Stimulated activated memory B cell treated with anti-CD40 and anti-IgM and Interleukin-4, amounts not matched to agents 10 μg/mL and 1 μg/mL and 100 μg/mL, for 72 hours (primary cell): ENCODE results near the gene TEX2.

Source experiments
- ATAC-seq: fragments of 150-1000 bp; cut with Tn5 transposase; 2 replicates; pipeline ENCODE4 v1.10.0; 2021
- H3K27ac Mint-ChIP-seq: one replicate; pipeline ENCODE4 v1.8.0; 2022; ENCODE audit warnings: mild to moderate bottlenecking, mixed read lengths
- H3K27me3 Mint-ChIP-seq: one replicate; pipeline ENCODE4 v1.8.0; 2022; ENCODE audit warnings: mixed read lengths
- H3K36me3 Mint-ChIP-seq: one replicate; pipeline ENCODE4 v1.8.0; 2022; ENCODE audit warnings: mixed read lengths
- H3K4me1 Mint-ChIP-seq: one replicate; pipeline ENCODE4 v1.8.0; 2022; ENCODE audit warnings: mixed read lengths
- H3K4me3 Mint-ChIP-seq: one replicate; pipeline ENCODE4 v1.8.0; 2022; ENCODE audit warnings: mild to moderate bottlenecking, moderate library complexity, mixed read lengths
- H3K9me3 Mint-ChIP-seq: one replicate; pipeline ENCODE4 v1.8.0; 2022; ENCODE audit warnings: mixed read lengths

TEX2 gene

DNA sequence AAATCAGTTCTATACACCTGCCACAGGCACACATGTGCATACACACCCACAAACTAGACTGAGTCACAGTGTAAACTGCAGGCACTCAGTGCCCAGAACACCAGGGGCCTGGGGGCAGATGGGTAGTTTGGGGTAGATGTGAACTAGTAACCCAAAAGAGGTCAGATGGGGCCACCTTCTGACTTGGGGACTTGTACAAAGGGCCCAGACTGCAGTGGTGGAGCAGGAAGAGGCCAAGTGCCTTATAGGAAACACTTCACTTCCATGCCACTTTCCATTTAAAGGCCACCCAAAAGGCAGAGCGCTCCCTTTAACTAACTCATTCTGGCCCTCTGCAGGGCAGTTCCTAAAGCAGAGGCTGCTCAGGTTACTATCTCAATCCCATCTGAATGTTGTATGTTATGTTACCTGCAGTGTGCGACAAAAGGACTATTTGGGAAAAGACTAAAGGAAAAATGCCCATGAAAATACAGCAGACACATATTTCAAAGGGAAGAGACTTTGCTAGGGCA lies 105.3 kb downstream of the TEX2 start:
- Mint-ChIP-seq H3K27me3 (no peaks in the 10 kb centered on the region), H3K4me1 (no peaks in the 10 kb centered on the region), H3K9me3 (no peaks in the 10 kb centered on the region), H3K27ac (no peak overlapping the region), H3K4me3 (no peak overlapping the region), H3K36me3 (peaks cover 16% of the 10 kb centered on the region)
- ATAC-seq: no peak

GRCh38 chr17:64156670-64157069 lies 106.4 kb downstream of the TEX2 start:
- no peak overlapping the region for H3K27ac Mint-ChIP-seq
- H3K36me3 Mint-ChIP-seq: peaks cover 20% of the 10 kb centered on the region
- no peaks in the 10 kb centered on the region for H3K4me1 Mint-ChIP-seq
- ATAC-seq: no peak
- H3K9me3 Mint-ChIP-seq: no peaks in the 10 kb centered on the region
- H3K27me3 Mint-ChIP-seq: no peaks in the 10 kb centered on the region
- H3K4me3 Mint-ChIP-seq: no peak overlapping the region

GRCh38 chr17:64155751-64156544 lies 107.1 kb downstream of the TEX2 start:
- ATAC-seq: no peak
- H3K36me3 Mint-ChIP-seq: peaks cover 18% of the 10 kb centered on the region
- no peaks in the 10 kb centered on the region for H3K4me1 Mint-ChIP-seq
- no peaks in the 10 kb centered on the region for H3K9me3 Mint-ChIP-seq
- no peaks in the 10 kb centered on the region for H3K27me3 Mint-ChIP-seq
- no peak overlapping the region for H3K4me3 Mint-ChIP-seq
- H3K27ac Mint-ChIP-seq: no peak overlapping the region

DNA sequence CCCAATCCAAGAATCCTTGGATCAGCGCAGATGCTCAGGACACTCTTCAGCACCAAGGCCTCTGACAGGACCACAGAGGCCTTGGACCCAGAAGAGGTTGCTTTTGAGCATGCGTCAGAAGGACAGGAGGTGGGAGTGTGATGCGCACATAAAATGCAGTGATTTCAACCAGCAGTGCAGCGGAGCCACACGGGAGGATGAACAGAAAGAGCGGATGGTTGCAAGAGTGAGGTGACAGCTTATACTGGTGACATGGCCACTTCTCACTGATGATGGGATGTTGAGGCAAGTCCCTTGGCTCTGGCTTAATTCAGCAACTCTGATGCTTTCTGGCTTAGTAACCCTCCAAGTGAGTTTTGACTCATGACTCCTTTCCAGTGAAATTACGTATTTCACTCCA lies 107.9 kb downstream of the TEX2 start:
- no peak overlapping the region for H3K4me3 Mint-ChIP-seq
- no peaks in the 10 kb centered on the region for H3K27me3 Mint-ChIP-seq
- H3K27ac Mint-ChIP-seq: no peak overlapping the region
- H3K9me3 Mint-ChIP-seq: no peaks in the 10 kb centered on the region
- H3K36me3 Mint-ChIP-seq: peaks cover 18% of the 10 kb centered on the region
- ATAC-seq: no peak
- no peaks in the 10 kb centered on the region for H3K4me1 Mint-ChIP-seq

DNA sequence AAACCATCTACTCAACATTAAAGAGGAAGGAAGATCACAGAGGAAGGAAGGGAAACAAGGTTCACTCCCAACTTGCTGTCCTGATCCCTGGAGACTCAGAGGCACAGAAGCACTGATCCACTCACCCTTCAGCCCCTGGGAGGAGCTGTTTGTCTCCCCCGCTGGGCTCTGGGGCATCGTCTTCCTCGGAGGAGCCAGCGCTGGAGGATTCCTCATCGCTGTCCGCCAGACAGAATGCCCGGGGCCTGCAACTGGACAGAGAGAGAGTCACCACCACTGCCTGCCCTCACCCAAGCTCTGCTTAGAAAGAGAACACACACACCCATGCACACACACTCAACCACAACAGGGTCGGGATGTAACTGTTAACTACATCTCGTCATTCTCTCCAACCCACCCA lies 108.3 kb downstream of the TEX2 start:
- peaks cover 18% of the 10 kb centered on the region for H3K36me3 Mint-ChIP-seq
- no peak overlapping the region for H3K4me3 Mint-ChIP-seq
- H3K27ac Mint-ChIP-seq: no peak overlapping the region
- H3K27me3 Mint-ChIP-seq: no peaks in the 10 kb centered on the region
- H3K9me3 Mint-ChIP-seq: no peaks in the 10 kb centered on the region
- ATAC-seq: no peak
- no peaks in the 10 kb centered on the region for H3K4me1 Mint-ChIP-seq

DNA sequence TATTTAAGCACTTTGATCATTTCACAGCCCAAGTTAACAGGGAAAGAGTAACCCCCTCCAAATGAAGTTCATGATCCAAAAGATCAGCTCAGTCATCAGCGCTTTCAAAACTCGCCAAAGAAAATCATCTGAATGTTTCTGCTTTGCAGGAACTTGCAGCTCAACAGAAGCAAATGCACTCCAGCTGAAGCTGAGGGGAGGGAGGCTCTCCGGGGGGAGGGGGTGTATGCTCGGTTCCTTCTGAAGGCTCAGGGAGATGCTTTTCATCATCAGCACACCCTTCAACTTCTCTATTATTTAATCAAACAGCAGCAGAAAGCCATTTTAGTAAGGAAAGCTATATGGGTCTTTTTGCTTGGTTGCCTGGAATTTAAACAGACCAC lies 108.8 kb downstream of the TEX2 start:
- Mint-ChIP-seq H3K27ac (no peak overlapping the region), H3K9me3 (no peaks in the 10 kb centered on the region), H3K27me3 (no peaks in the 10 kb centered on the region), H3K36me3 (peaks cover 18% of the 10 kb centered on the region), H3K4me1 (no peaks in the 10 kb centered on the region), H3K4me3 (no peak overlapping the region)
- ATAC-seq: no peak

DNA sequence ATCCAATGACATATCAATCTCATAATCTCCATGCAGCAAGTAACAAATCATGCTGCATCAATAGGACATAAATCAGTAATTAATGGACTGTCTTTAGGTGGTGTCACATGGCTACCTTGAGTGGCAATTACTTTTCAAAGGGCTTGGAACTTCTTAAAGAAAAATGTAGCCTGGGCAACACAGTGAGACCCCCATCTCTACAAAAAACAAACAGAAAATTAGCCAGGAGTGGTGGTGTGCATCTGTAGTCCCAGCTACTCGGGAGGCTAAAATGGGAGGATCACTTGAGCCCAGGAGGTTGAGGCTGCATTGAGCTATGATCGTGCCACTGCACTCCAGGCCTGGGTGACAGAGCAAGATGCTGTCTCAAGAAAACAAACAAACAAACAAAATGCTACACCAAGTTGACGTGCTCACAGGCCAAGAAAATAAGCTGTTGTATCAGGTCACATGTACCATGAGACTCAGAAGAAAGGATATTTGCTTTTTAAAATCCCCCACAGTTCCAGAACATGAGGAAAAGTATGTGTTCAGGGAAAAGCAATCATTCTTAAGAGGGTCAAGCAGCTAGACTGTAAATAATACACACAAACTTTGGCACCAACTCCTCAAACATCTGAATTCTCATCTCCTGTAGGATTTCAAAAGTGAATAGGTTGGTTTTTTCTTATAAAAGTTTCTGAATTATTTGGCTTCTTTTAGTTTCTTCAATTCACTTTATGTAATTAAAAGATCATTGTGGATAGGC lies 109.3 kb downstream of the TEX2 start:
- no peak overlapping the region for H3K27ac Mint-ChIP-seq
- no peak overlapping the region for H3K4me3 Mint-ChIP-seq
- H3K9me3 Mint-ChIP-seq: no peaks in the 10 kb centered on the region
- no peaks in the 10 kb centered on the region for H3K27me3 Mint-ChIP-seq
- no peaks in the 10 kb centered on the region for H3K4me1 Mint-ChIP-seq
- no peak for ATAC-seq
- peaks cover 21% of the 10 kb centered on the region for H3K36me3 Mint-ChIP-seq

DNA sequence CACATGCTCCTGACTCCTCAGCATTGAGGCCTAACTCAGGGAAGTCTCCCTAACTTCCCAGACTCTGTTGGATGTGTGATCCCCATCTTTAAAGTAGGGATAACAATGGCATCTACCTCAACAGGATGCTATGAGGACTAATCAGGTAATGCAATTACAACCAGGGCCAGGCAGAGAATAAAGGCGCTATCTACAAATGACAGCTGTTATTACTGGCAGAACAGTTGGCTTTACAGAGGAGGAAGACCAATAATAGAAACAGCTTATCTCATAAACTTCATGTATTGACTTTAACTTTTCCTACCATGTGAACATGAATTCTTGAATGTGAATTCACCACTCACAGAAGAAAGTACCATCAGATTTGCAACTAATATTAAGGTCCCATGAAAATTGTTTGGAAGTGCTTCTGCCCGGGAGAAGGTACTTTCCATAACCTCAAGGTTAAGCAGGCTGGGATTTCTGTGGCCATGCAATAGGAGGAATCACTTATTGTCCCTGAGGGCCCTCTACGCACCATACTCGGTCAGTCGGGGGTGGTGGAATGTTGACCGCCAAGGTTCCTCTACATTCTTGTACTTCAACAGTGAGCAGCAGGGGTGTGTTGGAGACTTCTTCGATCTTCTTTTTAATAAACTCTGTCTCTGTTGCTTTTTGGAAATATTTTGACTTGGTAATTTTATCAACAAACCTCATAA lies 110.5 kb downstream of the TEX2 start:
- Mint-ChIP-seq H3K36me3 (peaks cover 29% of the 10 kb centered on the region), H3K4me3 (no peak overlapping the region), H3K4me1 (no peaks in the 10 kb centered on the region), H3K27ac (no peak overlapping the region), H3K9me3 (no peaks in the 10 kb centered on the region), H3K27me3 (no peaks in the 10 kb centered on the region)
- no peak for ATAC-seq

DNA sequence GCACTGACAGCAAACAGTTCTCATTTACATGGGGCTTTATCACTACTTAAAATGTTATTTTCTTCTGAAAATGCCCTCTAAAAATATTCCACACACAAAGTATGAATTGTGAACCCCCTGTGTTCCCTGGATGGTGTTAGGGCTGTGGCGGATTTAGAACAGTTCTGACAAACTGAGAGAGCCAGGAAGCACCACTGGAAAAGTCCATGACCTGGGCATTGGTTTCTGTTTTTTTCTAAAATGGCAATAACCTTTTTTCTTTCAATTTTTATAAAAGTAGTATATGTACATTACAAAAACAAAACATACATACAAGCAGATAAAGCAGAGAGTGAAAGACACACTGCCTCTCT lies 112.1 kb downstream of the TEX2 start:
- H3K4me3 Mint-ChIP-seq: no peak overlapping the region
- ATAC-seq: no peak
- H3K27ac Mint-ChIP-seq: no peak overlapping the region
- no peaks in the 10 kb centered on the region for H3K9me3 Mint-ChIP-seq
- peaks cover 36% of the 10 kb centered on the region for H3K36me3 Mint-ChIP-seq
- peaks cover 11% of the 10 kb centered on the region for H3K4me1 Mint-ChIP-seq
- no peaks in the 10 kb centered on the region for H3K27me3 Mint-ChIP-seq

DNA sequence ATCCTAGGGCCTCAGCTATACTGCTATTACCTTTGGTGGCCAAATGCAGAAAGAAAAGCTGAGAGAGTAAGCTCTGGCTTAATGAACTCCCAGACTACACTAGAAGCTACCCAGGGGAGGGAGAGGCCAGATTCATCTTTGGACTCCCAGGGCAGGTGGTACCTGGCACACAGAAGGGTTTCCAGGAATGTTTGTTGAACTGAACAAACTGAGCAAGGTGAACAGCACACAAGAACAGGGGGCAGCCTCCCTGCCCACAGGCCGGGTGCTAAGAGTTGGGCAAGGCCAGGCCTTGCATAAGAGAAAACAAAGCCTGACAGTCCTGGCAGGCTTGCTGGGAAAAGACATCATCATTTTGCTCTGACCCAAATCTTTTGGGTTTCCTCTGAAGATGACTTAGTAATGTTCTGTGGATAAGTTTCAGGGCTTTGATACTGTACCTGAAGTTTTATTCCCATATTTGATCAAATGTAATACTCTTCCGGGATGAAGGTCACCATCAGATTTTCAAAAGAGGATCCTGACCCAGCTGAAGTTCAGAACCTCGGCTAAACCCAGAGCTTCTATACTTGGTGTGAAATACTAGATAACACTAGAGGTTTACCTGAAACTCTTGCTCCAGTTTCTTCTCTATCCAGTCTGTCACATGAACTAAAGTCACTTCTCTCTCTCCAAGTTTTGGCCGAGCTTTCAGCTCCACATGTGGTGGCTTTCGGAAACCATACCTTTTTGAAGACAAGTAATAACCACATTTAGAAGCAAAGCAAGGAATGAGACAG lies 112.6 kb downstream of the TEX2 start:
- Mint-ChIP-seq H3K9me3 (no peaks in the 10 kb centered on the region), H3K36me3 (peaks cover 36% of the 10 kb centered on the region), H3K27ac (no peak overlapping the region), H3K4me3 (no peak overlapping the region), H3K4me1 (peaks cover 11% of the 10 kb centered on the region), H3K27me3 (no peaks in the 10 kb centered on the region)
- ATAC-seq: no peak

GRCh38 chr17:64149196-64149595 lies 113.9 kb downstream of the TEX2 start:
- H3K4me3 Mint-ChIP-seq: no peak overlapping the region
- no peak overlapping the region for H3K27ac Mint-ChIP-seq
- no peaks in the 10 kb centered on the region for H3K27me3 Mint-ChIP-seq
- peaks cover 36% of the 10 kb centered on the region for H3K36me3 Mint-ChIP-seq
- H3K4me1 Mint-ChIP-seq: peaks cover 17% of the 10 kb centered on the region
- no peak for ATAC-seq
- H3K9me3 Mint-ChIP-seq: no peaks in the 10 kb centered on the region

- Mint-ChIP-seq H3K27ac (no peak overlapping the region), H3K4me3 (no peak overlapping the region)
Observed at GRCh38 chr17:64148699-64149098, 114.4 kb downstream of the TEX2 start.

DNA sequence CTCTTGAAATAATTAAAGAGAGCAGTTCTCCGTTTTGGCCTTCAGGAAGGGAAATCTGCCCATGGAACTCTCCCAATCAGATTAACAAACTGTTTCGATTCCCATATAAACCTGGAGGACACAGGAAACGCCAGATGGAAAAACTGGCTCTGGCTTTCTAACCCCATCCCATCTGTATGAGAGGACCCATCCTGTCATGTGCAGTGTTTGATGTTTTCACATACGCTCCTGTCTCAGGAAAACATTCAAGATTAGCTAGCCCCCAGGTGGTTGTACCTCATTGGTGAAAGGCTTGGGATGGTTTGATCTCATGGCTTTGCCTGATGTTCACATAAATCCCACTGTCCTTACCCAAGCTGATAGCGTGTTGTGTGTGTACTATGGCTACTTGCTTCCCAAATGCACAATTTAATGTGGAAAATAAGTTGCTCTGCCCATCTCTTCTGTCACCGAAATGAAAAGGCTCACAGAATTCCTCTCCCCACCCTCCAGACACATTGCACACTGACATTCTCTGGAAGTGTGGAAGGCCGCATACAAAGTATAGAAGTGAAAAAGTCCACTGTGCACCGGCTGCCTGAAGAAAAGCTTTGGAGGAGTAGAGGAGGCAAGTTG lies 114.9 kb downstream of the TEX2 start:
- Mint-ChIP-seq H3K4me1 (peaks cover 17% of the 10 kb centered on the region), H3K27me3 (no peaks in the 10 kb centered on the region), H3K9me3 (no peaks in the 10 kb centered on the region), H3K36me3 (peaks cover 30% of the 10 kb centered on the region), H3K4me3 (no peak overlapping the region), H3K27ac (no peak overlapping the region)
- ATAC-seq: no peak

More at GRCh38 chr17:64148699-64149098, 114.4 kb downstream of the TEX2 start:
- Mint-ChIP-seq H3K36me3 (peaks cover 36% of the 10 kb centered on the region), H3K27me3 (no peaks in the 10 kb centered on the region), H3K4me1 (peaks cover 17% of the 10 kb centered on the region), H3K9me3 (no peaks in the 10 kb centered on the region)
- no peak for ATAC-seq

GRCh38 chr17:64147110-64148016 lies 115.7 kb downstream of the TEX2 start:
- Mint-ChIP-seq H3K36me3 (peaks cover 22% of the 10 kb centered on the region), H3K4me1 (peaks cover 17% of the 10 kb centered on the region), H3K4me3 (no peak overlapping the region), H3K27me3 (no peaks in the 10 kb centered on the region), H3K9me3 (no peaks in the 10 kb centered on the region), H3K27ac (no peak overlapping the region)
- ATAC-seq: no peak
